ENCODE results near the gene SMIM41. TPM values are rescaled to one million over a fixed set of nuclear protein-coding genes. Genes with fewer than 3 reads are reported as not detected.

Gene SMIM41
- total RNA-seq, 1 experiment from 2014 or later: not detected

DNA sequence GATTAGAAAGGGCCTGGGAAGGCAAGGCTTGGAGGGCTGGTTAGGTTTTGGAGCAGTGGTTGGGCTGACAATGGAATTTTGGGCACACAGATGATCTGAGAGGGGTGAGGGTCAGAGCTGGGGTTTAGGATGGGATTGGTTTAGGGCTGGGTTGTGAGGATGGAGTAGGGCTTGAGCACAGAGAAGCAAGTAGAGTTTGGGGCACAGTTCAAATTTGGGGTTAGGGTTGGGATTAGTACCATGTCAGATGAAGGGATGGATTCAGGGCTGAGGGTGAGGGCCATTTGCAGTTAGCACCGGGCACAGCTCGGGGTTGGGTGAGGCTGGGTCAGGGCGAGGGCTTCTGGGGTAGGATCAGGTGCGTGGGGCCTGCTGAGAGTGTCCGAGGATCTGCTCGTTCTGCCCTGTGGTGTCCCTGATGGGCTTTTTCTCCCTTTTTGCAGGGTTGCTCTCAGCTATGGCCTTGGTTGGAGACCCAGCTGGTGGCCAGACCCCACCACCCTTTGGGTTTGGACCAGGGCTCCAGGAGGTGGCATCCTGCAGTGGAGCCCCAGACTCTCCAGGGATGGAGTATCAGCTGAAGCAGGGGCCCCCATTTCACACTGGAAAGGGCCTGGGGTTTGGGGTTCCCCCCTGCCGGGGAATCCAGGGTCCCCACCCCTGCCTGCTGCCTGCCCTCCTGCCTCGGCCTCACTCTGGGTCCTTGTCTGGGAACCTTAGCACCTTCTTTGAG, 66.8 kb downstream of the SMIM41 start:
- H3K4me2 ChIP-seq: peak overlapping the region; percentile 100
- TF ChIP-seq, protein P1, sequence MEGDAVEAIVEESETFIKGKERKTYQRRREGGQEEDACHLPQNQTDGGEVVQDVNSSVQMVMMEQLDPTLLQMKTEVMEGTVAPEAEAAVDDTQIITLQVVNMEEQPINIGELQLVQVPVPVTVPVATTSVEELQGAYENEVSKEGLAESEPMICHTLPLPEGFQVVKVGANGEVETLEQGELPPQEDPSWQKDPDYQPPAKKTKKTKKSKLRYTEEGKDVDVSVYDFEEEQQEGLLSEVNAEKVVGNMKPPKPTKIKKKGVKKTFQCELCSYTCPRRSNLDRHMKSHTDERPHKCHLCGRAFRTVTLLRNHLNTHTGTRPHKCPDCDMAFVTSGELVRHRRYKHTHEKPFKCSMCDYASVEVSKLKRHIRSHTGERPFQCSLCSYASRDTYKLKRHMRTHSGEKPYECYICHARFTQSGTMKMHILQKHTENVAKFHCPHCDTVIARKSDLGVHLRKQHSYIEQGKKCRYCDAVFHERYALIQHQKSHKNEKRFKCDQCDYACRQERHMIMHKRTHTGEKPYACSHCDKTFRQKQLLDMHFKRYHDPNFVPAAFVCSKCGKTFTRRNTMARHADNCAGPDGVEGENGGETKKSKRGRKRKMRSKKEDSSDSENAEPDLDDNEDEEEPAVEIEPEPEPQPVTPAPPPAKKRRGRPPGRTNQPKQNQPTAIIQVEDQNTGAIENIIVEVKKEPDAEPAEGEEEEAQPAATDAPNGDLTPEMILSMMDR (conservative IDR thresholded peaks at IDR 0.05): no peak
- TF ChIP-seq EZH2 (IDR thresholded peaks at IDR 0.05; ENCODE audit: low read depth): no peak
- ChIA-PET CTCF (no interaction called here), POLR2A (ENCODE audit: unreplicated experiment) (interaction anchor here (0.6 to 2.9 kb wide), 21 partner anchors 8 to 823 kb away, joined by 3 to 51 read pairs (median 6); partner anchors contain the start of genes KRT8 and KRT80)
- BruUV-seq (replicated peaks): TSS peak; percentile 22
- peak overlapping the region; percentile 100 for H3K27ac ChIP-seq
- H3K9me3 ChIP-seq (ENCODE audit: insufficient read depth, low read depth): no peaks in the 10 kb centered on the region
- H2AFZ ChIP-seq: no peak overlapping the region
- peaks cover 39% of the 10 kb centered on the region for H3K79me2 ChIP-seq (ENCODE audit: low read depth)
- no peak for DNase-seq
- intact Hi-C loops (cut with micrococcal nuclease; ENCODE audit: unreplicated experiment): loop anchor here (2.0 to 5.0 kb wide), 4 partner anchors 296 to 781 kb away; no protein-coding TSS in a partner anchor
- H3K4me3 ChIP-seq: peak overlapping the region; percentile 99
- no peaks in the 10 kb centered on the region for H3K27me3 ChIP-seq (ENCODE audit: insufficient read depth, low read depth)
- peaks cover 58% of the 10 kb centered on the region for H3K4me1 ChIP-seq (replicated peaks; ENCODE audit: insufficient read depth)
- peaks cover 59% of the 10 kb centered on the region for H3F3A ChIP-seq (ENCODE audit: insufficient read depth, low read depth)
- H3K9me2 ChIP-seq (ENCODE audit: insufficient read depth): no peaks in the 10 kb centered on the region
- H3K36me3 ChIP-seq (ENCODE audit: low read depth): peaks cover 5% of the 10 kb centered on the region; the same call in 1 of the 2 replicates
- H4K20me1 ChIP-seq (ENCODE audit: insufficient read depth): no peaks in the 10 kb centered on the region

DNA sequence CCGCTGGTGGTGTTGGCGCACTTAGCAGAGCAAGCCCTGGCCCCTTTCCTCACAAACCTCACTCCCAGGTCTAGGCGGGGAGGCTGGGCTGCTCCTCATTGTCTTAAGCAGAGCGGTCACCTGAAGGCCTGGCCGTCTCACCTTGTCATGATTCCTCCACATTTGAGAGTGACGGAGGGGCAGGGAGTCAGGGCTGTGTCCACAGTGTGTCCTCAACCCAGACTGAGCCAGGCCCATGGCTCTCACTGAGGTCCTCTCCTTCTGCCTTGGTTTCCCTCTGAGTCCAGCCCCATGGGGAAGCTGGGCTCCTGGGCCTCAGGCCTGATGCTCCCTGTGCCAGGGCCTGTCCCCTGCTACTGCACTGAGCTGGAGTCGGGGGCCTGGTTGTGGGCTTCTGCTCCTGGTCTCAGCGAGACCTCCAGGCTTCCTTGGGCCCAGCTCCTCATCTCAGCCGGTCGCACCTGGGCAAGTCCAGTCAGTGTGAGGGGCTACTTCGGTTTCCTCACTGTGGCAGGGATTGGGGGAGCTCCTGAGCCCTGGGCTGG, 67.4 kb downstream of the SMIM41 start:
- CTCF ChIA-PET: interaction anchor here (0.6 to 1.3 kb wide), 4 partner anchors 10 to 814 kb away, joined by 3 to 10 read pairs (median 4); no protein-coding TSS in a partner anchor
- peaks cover 39% of the 10 kb centered on the region for H3K79me2 ChIP-seq (ENCODE audit: low read depth)
- peaks cover 65% of the 10 kb centered on the region for H3F3A ChIP-seq (ENCODE audit: insufficient read depth, low read depth)
- peaks cover 64% of the 10 kb centered on the region for H3K4me1 ChIP-seq (replicated peaks; ENCODE audit: insufficient read depth)
- H3K4me3 ChIP-seq: peak overlapping the region; percentile 99
- H3K36me3 ChIP-seq (ENCODE audit: low read depth): peaks cover 5% of the 10 kb centered on the region; the same call in 1 of the 2 replicates
- no peak for DNase-seq
- intact Hi-C loops (cut with micrococcal nuclease; ENCODE audit: unreplicated experiment): loop anchor here (1.0 to 5.0 kb wide), 7 partner anchors 84 to 780 kb away; no protein-coding TSS in a partner anchor
- TSS peak; percentile 67 for BruUV-seq (replicated peaks)
- no peaks in the 10 kb centered on the region for H3K9me3 ChIP-seq (ENCODE audit: insufficient read depth, low read depth)
- H3K27me3 ChIP-seq (ENCODE audit: insufficient read depth, low read depth): no peaks in the 10 kb centered on the region
- peak overlapping the region; percentile 100 for H3K27ac ChIP-seq
- H3K4me2 ChIP-seq: peak overlapping the region; percentile 100
- no peaks in the 10 kb centered on the region for H3K9me2 ChIP-seq (ENCODE audit: insufficient read depth)
- H2AFZ ChIP-seq: no peak overlapping the region
- no peak for TF ChIP-seq EZH2 (IDR thresholded peaks at IDR 0.05; ENCODE audit: low read depth)
- TF ChIP-seq, protein P1 (conservative IDR thresholded peaks at IDR 0.05): no peak
- H4K20me1 ChIP-seq (ENCODE audit: insufficient read depth): no peaks in the 10 kb centered on the region
- POLR2A ChIA-PET (ENCODE audit: unreplicated experiment): interaction anchor here (0.5 to 2.9 kb wide), 46 partner anchors 9 to 1353 kb away, joined by 3 to 51 read pairs (median 7); partner anchors contain the start of genes EIF4B, KRT8, KRT80 and SPRYD3

DNA sequence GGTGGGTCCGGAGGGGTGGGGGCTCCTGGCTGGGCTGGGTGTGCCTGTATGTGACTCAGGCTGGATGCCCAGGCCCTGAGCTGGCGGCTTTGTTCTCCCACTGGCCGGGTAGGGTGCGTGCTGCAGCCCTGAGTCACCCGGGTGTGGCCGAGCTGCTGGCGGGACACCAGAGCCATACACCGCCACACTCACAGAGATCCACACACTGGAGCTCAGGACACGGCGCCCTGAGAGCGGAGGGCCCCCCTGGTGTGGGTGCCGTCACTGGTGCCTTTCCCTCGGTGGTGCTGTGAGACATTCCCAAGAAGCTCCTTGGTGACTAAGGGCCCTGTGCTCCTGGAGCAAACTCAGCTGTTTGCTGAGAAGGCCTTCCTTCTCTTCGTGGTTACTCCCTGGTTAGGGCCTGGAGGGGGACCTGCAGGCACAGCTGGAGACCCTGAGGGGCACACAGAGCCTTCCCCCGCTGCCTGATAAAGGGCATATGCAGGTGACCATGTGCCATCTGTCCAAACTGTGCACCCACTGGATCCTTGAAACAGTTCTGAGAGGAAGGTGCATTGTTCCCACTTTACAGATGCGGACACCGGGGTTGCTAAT, 68.0 kb downstream of the SMIM41 start:
- BruUV-seq (replicated peaks): no TSS peak
- no peak overlapping the region for H2AFZ ChIP-seq
- peak; percentile 96 to 99 for DNase-seq
- ChIA-PET CTCF (interaction anchor here (0.6 to 1.3 kb wide), 5 partner anchors 9 to 814 kb away, joined by 3 to 10 read pairs (median 3); no protein-coding TSS in a partner anchor), POLR2A (ENCODE audit: unreplicated experiment) (interaction anchor here (0.5 to 2.9 kb wide), 45 partner anchors 8 to 1352 kb away, joined by 3 to 51 read pairs (median 7); partner anchors contain the start of genes EIF4B, KRT8, KRT80 and SPRYD3)
- H3K36me3 ChIP-seq (ENCODE audit: low read depth): peaks cover 5% of the 10 kb centered on the region; the same call in 1 of the 2 replicates
- peak overlapping the region; percentile 100 for H3K4me2 ChIP-seq
- H3K79me2 ChIP-seq (ENCODE audit: low read depth): peaks cover 39% of the 10 kb centered on the region
- H3K9me3 ChIP-seq (ENCODE audit: insufficient read depth, low read depth): no peaks in the 10 kb centered on the region
- no peaks in the 10 kb centered on the region for H4K20me1 ChIP-seq (ENCODE audit: insufficient read depth)
- peak overlapping the region; percentile 100 for H3K27ac ChIP-seq
- H3F3A ChIP-seq (ENCODE audit: insufficient read depth, low read depth): peaks cover 67% of the 10 kb centered on the region
- no peaks in the 10 kb centered on the region for H3K27me3 ChIP-seq (ENCODE audit: insufficient read depth, low read depth)
- intact Hi-C loops (cut with micrococcal nuclease; ENCODE audit: unreplicated experiment): loop anchor here (1.0 to 5.0 kb wide), 7 partner anchors 84 to 780 kb away; no protein-coding TSS in a partner anchor
- peak overlapping the region; percentile 99; the same call in 1 of the 2 replicates for H3K4me3 ChIP-seq
- H3K9me2 ChIP-seq (ENCODE audit: insufficient read depth): no peaks in the 10 kb centered on the region
- TF ChIP-seq, protein P1 (conservative IDR thresholded peaks at IDR 0.05): no peak
- TF ChIP-seq EZH2 (IDR thresholded peaks at IDR 0.05; ENCODE audit: low read depth): no peak
- H3K4me1 ChIP-seq (replicated peaks; ENCODE audit: insufficient read depth): peaks cover 70% of the 10 kb centered on the region
